GM23338 (cell line): ENCODE measurements around the gene SLC18B1. TPM values are rescaled to one million over a fixed set of nuclear protein-coding genes. Genes with fewer than 3 reads are reported as not detected.

Source experiments
- ATAC-seq: fragments of 200-7000 bp; cut with Tn5 transposase; 3 replicates; pipeline ENCODE4 v1.9.1; 2020
- DNase-seq: peaks from one replicate; pipeline ENCODE4 v3.0.0-alpha.2; 2015; ENCODE audit warnings: low spot score
- H2AFZ ChIP-seq: fragments of 200-600 bp; sonication (generic); 2 replicates; pipeline ENCODE4 v1.8.0; 2016; ENCODE audit warnings: antibody characterized with exemption, mild to moderate bottlenecking, moderate library complexity
- H3F3A ChIP-seq: fragments of 200-600 bp; sonication (generic); replicated peaks from 2 replicates; pipeline ENCODE4 v1.8.0; 2017; ENCODE audit warnings: antibody characterized with exemption, mixed run types, low read depth
- H3K27ac ChIP-seq: fragments of 200-600 bp; sonication (generic); 2 replicates; pipeline ENCODE4 v1.6.1; 2016; ENCODE audit warnings: low read depth
- H3K27me3 ChIP-seq: fragments of 200-600 bp; sonication (generic); 2 replicates; pipeline ENCODE4 v1.8.0; 2016; ENCODE audit warnings: mild to moderate bottlenecking, mixed run types, moderate library complexity; ENCODE audit not compliant: insufficient read depth
- H3K36me3 ChIP-seq: fragments of 200-600 bp; sonication (generic); 2 replicates; pipeline ENCODE4 v1.8.0; 2016; ENCODE audit warnings: mild to moderate bottlenecking; ENCODE audit not compliant: insufficient read depth
- H3K4me1 ChIP-seq: fragments of 200-600 bp; sonication (generic); 2 replicates; pipeline ENCODE4 v1.8.0; 2016; ENCODE audit warnings: mild to moderate bottlenecking, moderate library complexity; ENCODE audit not compliant: insufficient read depth
- H3K4me2 ChIP-seq: fragments of 200-600 bp; sonication (generic); 2 replicates; pipeline ENCODE4 v1.7.1; 2017; ENCODE audit warnings: mixed run types
- H3K4me3 ChIP-seq: fragments of 200-600 bp; sonication (generic); 2 replicates; pipeline ENCODE4 v1.6.1; 2016; ENCODE audit warnings: mixed run types
- H3K79me2 ChIP-seq: fragments of 200-600 bp; sonication (generic); replicated peaks from 2 replicates; pipeline ENCODE4 v1.8.0; 2017; ENCODE audit warnings: mild to moderate bottlenecking; ENCODE audit not compliant: insufficient read depth
- H3K9me2 ChIP-seq: fragments of 200-600 bp; sonication (generic); 2 replicates; pipeline ENCODE4 v1.8.0; 2017; ENCODE audit not compliant: insufficient read depth
- H4K20me1 ChIP-seq: fragments of 200-600 bp; sonication (generic); replicated peaks from 2 replicates; pipeline ENCODE4 v1.8.0; 2017; ENCODE audit warnings: mild to moderate bottlenecking; ENCODE audit not compliant: insufficient read depth
- H3K27ac Mint-ChIP-seq: 2 replicates; pipeline ENCODE4 v1.8.0; 2020; ENCODE audit warnings: inconsistent platforms, mild to moderate bottlenecking, moderate library complexity, mixed read lengths
- H3K27me3 Mint-ChIP-seq: 3 replicates; pipeline ENCODE4 v1.8.0; 2022; ENCODE audit warnings: low read depth, mild to moderate bottlenecking, moderate library complexity, mixed read lengths, inconsistent platforms; ENCODE audit not compliant: insufficient read depth, poor library complexity
- H3K36me3 Mint-ChIP-seq: 3 replicates; pipeline ENCODE4 v1.8.0; 2021; ENCODE audit warnings: low read depth, mild to moderate bottlenecking, inconsistent platforms, moderate library complexity, mixed read lengths
- H3K4me1 Mint-ChIP-seq: 3 replicates; pipeline ENCODE4 v1.8.0; 2020; ENCODE audit warnings: mild to moderate bottlenecking, inconsistent platforms, mixed read lengths
- H3K4me3 Mint-ChIP-seq: 3 replicates; pipeline ENCODE4 v1.8.0; 2021; ENCODE audit warnings: moderate library complexity, mild to moderate bottlenecking, inconsistent platforms, mixed read lengths
- H3K9me3 Mint-ChIP-seq: 3 replicates; pipeline ENCODE4 v1.8.0; 2020; ENCODE audit warnings: moderate library complexity, mild to moderate bottlenecking, inconsistent platforms, mixed read lengths
- CREB1 ChIP-seq: fragments of 250-450 bp; sonication (Bioruptor Pico); IDR thresholded peaks from 2 replicates; pipeline ENCODE4 v1.5.0; 2020; ENCODE audit warnings: low read depth, mild to moderate bottlenecking, moderate library complexity
- CTCF ChIP-seq, 2 experiments: fragments of 200-600 bp in 1 of 2; sonication (generic) in 1 of 2; conservative IDR thresholded peaks; 2 replicates each; pipeline versions ENCODE4 v1.5.1 to v1.6.1; 2016 to 2017; ENCODE audit warnings: antibody characterized with exemption in 2 of 2, low read depth in 2 of 2, mild to moderate bottlenecking in 2 of 2, moderate library complexity in 1 of 2
- ETS1 ChIP-seq: IDR thresholded peaks from 2 replicates; pipeline ENCODE4 v1.6.1; 2016; ENCODE audit warnings: antibody characterized with exemption
- EZH2 ChIP-seq: fragments of 200-600 bp; sonication (generic); IDR thresholded peaks from one replicate; pipeline ENCODE4 v1.8.0; 2017; ENCODE audit warnings: antibody characterized with exemption, mild to moderate bottlenecking, low read depth; ENCODE audit not compliant: unreplicated experiment
- EZH2phosphoT487 ChIP-seq: fragments of 200-600 bp; sonication (generic); IDR thresholded peaks from one replicate; pipeline ENCODE4 v1.8.1; 2018; ENCODE audit warnings: antibody characterized with exemption; ENCODE audit not compliant: unreplicated experiment
- JUNB ChIP-seq: IDR thresholded peaks from one replicate; pipeline ENCODE4 v1.6.1; 2016; ENCODE audit warnings: antibody characterized with exemption; ENCODE audit not compliant: unreplicated experiment
- NANOG ChIP-seq: IDR thresholded peaks from 2 replicates; pipeline ENCODE4 v1.6.1; 2016; ENCODE audit warnings: antibody characterized with exemption, borderline replicate concordance
- POLR2AphosphoS5 ChIP-seq: IDR thresholded peaks from 2 replicates; pipeline ENCODE4 v1.6.1; 2016; ENCODE audit warnings: antibody characterized with exemption, low read depth
- REST ChIP-seq: IDR thresholded peaks from one replicate; pipeline ENCODE4 v1.6.1; 2018; ENCODE audit warnings: antibody characterized with exemption; ENCODE audit not compliant: unreplicated experiment
- STAT1 ChIP-seq: IDR thresholded peaks from one replicate; pipeline ENCODE4 v1.6.1; 2016; ENCODE audit warnings: antibody characterized with exemption; ENCODE audit not compliant: unreplicated experiment
- ZNF114 ChIP-seq: fragments of 250-450 bp; sonication (Bioruptor Pico); IDR thresholded peaks from 2 replicates; pipeline ENCODE4 v1.5.0; 2020; ENCODE audit warnings: mild to moderate bottlenecking, moderate library complexity
- ZNF331 ChIP-seq: fragments of 250-450 bp; sonication (Bioruptor Pico); IDR thresholded peaks from 2 replicates; pipeline ENCODE4 v1.5.0; 2020; ENCODE audit warnings: low read depth, mild to moderate bottlenecking, moderate library complexity
- polyA plus RNA-seq: library from polyadenylated mRNA; unstranded; fragments of >200 nt; fragmentation: Nextera tagmentation; extraction: Ambion mirVana; gene quantifications from 2 replicates; pipeline ENCODE4 v1.2.1, GENCODE V29; 2016
- total RNA-seq: library from RNA; depleted of rRNA; stranded (reverse); fragments of >200 nt; shearing (Covaris generic); gene quantifications from 2 replicates; pipeline ENCODE4 v1.2.3, GENCODE V29; 2014
- TF ChIP-seq, protein P1 (sequence below): fragments of 250-450 bp; sonication (Bioruptor Pico); IDR thresholded peaks from 2 replicates; pipeline ENCODE4 v1.5.0; 2020; ENCODE audit warnings: mild to moderate bottlenecking, moderate library complexity

SLC18B1 gene
- total and polyA plus RNA-seq, 2 experiments from 2014 or later = 26.4 to 37.4 TPM

- ATAC-seq (no peak), DNase-seq (no peak)
- Mint-ChIP-seq H3K27ac (no peak overlapping the region), H3K36me3 (no peaks in the 10 kb centered on the region), H3K4me1 (peaks cover 12% of the 10 kb centered on the region; the same call in 2 of the 3 replicates), H3K4me3 (no peak overlapping the region), H3K27me3 (peaks cover 4% of the 10 kb centered on the region), H3K9me3 (no peaks in the 10 kb centered on the region)
- Histone ChIP-seq H3K4me2 (no peak overlapping the region), H3K4me3 (no peak overlapping the region), H4K20me1 (no peaks in the 10 kb centered on the region), H3K9me2 (no peaks in the 10 kb centered on the region), H3K27ac (no peak overlapping the region), H3K27me3 (no peaks in the 10 kb centered on the region), H3K36me3 (no peaks in the 10 kb centered on the region), H2AFZ (no peak overlapping the region), H3K4me1 (peaks cover 10% of the 10 kb centered on the region), H3F3A (no peaks in the 10 kb centered on the region), H3K79me2 (no peaks in the 10 kb centered on the region)
- no peak for TF ChIP-seq CTCF (conservative IDR thresholded peaks at IDR 0.05; ENCODE audit: low read depth in 2 of 2)
- no peak for TF ChIP-seq REST
- no peak for TF ChIP-seq ZNF331 (CRISPR knock-in tag)
- no peak for TF ChIP-seq JUNB
- TF ChIP-seq STAT1 = no peak
- no peak for TF ChIP-seq ETS1
- no peak for TF ChIP-seq CREB1
- TF ChIP-seq ZNF114 (CRISPR knock-in tag) = no peak
- TF ChIP-seq EZH2phosphoT487 = no peak
- TF ChIP-seq POLR2AphosphoS5 = no peak
- TF ChIP-seq, protein P1, sequence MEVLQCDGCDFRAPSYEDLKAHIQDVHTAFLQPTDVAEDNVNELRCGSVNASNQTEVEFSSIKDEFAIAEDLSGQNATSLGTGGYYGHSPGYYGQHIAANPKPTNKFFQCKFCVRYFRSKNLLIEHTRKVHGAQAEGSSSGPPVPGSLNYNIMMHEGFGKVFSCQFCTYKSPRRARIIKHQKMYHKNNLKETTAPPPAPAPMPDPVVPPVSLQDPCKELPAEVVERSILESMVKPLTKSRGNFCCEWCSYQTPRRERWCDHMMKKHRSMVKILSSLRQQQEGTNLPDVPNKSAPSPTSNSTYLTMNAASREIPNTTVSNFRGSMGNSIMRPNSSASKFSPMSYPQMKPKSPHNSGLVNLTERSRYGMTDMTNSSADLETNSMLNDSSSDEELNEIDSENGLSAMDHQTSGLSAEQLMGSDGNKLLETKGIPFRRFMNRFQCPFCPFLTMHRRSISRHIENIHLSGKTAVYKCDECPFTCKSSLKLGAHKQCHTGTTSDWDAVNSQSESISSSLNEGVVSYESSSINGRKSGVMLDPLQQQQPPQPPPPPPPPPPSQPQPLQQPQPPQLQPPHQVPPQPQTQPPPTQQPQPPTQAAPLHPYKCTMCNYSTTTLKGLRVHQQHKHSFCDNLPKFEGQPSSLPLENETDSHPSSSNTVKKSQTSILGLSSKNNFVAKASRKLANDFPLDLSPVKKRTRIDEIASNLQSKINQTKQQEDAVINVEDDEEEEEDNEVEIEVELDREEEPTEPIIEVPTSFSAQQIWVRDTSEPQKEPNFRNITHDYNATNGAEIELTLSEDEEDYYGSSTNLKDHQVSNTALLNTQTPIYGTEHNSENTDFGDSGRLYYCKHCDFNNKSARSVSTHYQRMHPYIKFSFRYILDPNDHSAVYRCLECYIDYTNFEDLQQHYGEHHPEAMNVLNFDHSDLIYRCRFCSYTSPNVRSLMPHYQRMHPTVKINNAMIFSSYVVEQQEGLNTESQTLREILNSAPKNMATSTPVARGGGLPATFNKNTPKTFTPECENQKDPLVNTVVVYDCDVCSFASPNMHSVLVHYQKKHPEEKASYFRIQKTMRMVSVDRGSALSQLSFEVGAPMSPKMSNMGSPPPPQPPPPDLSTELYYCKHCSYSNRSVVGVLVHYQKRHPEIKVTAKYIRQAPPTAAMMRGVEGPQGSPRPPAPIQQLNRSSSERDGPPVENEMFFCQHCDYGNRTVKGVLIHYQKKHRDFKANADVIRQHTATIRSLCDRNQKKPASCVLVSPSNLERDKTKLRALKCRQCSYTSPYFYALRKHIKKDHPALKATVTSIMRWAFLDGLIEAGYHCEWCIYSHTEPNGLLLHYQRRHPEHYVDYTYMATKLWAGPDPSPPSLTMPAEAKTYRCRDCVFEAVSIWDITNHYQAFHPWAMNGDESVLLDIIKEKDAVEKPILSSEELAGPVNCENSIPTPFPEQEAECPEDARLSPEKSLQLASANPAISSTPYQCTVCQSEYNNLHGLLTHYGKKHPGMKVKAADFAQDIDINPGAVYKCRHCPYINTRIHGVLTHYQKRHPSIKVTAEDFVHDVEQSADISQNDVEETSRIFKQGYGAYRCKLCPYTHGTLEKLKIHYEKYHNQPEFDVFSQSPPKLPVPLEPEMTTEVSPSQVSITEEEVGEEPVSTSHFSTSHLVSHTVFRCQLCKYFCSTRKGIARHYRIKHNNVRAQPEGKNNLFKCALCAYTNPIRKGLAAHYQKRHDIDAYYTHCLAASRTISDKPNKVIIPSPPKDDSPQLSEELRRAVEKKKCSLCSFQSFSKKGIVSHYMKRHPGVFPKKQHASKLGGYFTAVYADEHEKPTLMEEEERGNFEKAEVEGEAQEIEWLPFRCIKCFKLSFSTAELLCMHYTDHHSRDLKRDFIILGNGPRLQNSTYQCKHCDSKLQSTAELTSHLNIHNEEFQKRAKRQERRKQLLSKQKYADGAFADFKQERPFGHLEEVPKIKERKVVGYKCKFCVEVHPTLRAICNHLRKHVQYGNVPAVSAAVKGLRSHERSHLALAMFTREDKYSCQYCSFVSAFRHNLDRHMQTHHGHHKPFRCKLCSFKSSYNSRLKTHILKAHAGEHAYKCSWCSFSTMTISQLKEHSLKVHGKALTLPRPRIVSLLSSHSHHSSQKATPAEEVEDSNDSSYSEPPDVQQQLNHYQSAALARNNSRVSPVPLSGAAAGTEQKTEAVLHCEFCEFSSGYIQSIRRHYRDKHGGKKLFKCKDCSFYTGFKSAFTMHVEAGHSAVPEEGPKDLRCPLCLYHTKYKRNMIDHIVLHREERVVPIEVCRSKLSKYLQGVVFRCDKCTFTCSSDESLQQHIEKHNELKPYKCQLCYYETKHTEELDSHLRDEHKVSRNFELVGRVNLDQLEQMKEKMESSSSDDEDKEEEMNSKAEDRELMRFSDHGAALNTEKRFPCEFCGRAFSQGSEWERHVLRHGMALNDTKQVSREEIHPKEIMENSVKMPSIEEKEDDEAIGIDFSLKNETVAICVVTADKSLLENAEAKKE = no peak
- TF ChIP-seq EZH2 = no peak
- no peak for TF ChIP-seq NANOG
These were observed 43.5 kb upstream of the SLC18B1 start for GRCh38 chr6:132841966-132842365.
